HG02759 (cell line): ENCODE results near the gene ADAM19.

Experiments used
- ATAC-seq: cut with Tn5 transposase; IDR thresholded peaks from one replicate; pipeline ENCODE4 v1.9.1; 2021; ENCODE audit warnings: mild to moderate bottlenecking, moderate library complexity; ENCODE audit not compliant: unreplicated experiment

Gene ADAM19

GRCh38 chr5:157575381-157576020 is at the start of gene ADAM19:
ADAM19 (minus strand) TSS chr5:157575775; CDS start chr5:157575696, 79 bp downstream.
- peak; percentile 40 for ATAC-seq

- ATAC-seq, result no peak
Observed at GRCh38 chr5:157624144-157624543, 48.6 kb upstream of the ADAM19 start.

GRCh38 chr5:157620776-157621175 is 45.2 kb upstream of the ADAM19 start:
- ATAC-seq, result no peak

- ATAC-seq, result no peak
Observed at GRCh38 chr5:157618191-157618765, 42.7 kb upstream of the ADAM19 start.

GRCh38 chr5:157616785-157617184 is 41.2 kb upstream of the ADAM19 start:
- no peak for ATAC-seq

- no peak for ATAC-seq
Observed at GRCh38 chr5:157613385-157614245, 38.0 kb upstream of the ADAM19 start.

GRCh38 chr5:157612581-157612980 is 37.0 kb upstream of the ADAM19 start:
- ATAC-seq, result no peak

GRCh38 chr5:157611571-157612476 is 36.2 kb upstream of the ADAM19 start:
- ATAC-seq, result peak; percentile 92

GRCh38 chr5:157610990-157611389 is 35.4 kb upstream of the ADAM19 start:
- ATAC-seq, result peak; percentile 1

GRCh38 chr5:157608972-157609565 is 33.5 kb upstream of the ADAM19 start:
- no peak for ATAC-seq

GRCh38 chr5:157607371-157608161 is 32.0 kb upstream of the ADAM19 start:
- ATAC-seq, result no peak

- no peak for ATAC-seq
Observed at GRCh38 chr5:157606046-157606445, 30.5 kb upstream of the ADAM19 start.

GRCh38 chr5:157603333-157604190 is 28.0 kb upstream of the ADAM19 start:
- ATAC-seq, result peak; percentile 38

- ATAC-seq, result peak; percentile 71
Observed at GRCh38 chr5:157602505-157602904, 26.9 kb upstream of the ADAM19 start.

- no peak for ATAC-seq
Observed at GRCh38 chr5:157600252-157600651, 24.7 kb upstream of the ADAM19 start.

GRCh38 chr5:157599565-157599964 is 24.0 kb upstream of the ADAM19 start:
- ATAC-seq, result no peak

- peak; percentile 19 for ATAC-seq
Observed at GRCh38 chr5:157598350-157598936, 22.9 kb upstream of the ADAM19 start.

GRCh38 chr5:157597277-157597676 is 21.7 kb upstream of the ADAM19 start:
- ATAC-seq, result no peak
